Neuronal stem cell (in vitro differentiated cells): Measurements from ENCODE around the gene PAEP.
"Not testable (repeated sequence)": the region's sequence is repeated elsewhere in the genome, so short reads cannot be mapped to it uniquely, and the experiment has no call there.

Experiments used
- DNase-seq: peaks from one replicate; pipeline ENCODE4 v3.0.0-alpha.2; 2013; ENCODE audit warnings: low spot score
- H2AFZ ChIP-seq: one replicate; pipeline ENCODE4 v1.6.1; 2013; ENCODE audit warnings: mild to moderate bottlenecking, low read length, inconsistent platforms
- H2AK5ac ChIP-seq: 2 replicates; pipeline ENCODE4 v1.6.1; 2013; ENCODE audit warnings: low read depth, mild to moderate bottlenecking, inconsistent platforms, low read length, moderate library complexity, mixed read lengths
- H2BK120ac ChIP-seq: 2 replicates; pipeline ENCODE4 v1.6.1; 2013; ENCODE audit warnings: low read depth, mild to moderate bottlenecking, inconsistent platforms, low read length, moderate library complexity, mixed read lengths
- H2BK12ac ChIP-seq: one replicate; pipeline ENCODE4 v1.6.1; 2013; ENCODE audit warnings: low read length, inconsistent platforms
- H2BK15ac ChIP-seq: 2 replicates; pipeline ENCODE4 v1.6.1; 2013; ENCODE audit warnings: mild to moderate bottlenecking, low read length, inconsistent platforms, mixed read lengths
- H2BK5ac ChIP-seq: one replicate; pipeline ENCODE4 v1.6.1; 2013; ENCODE audit warnings: inconsistent platforms, mild to moderate bottlenecking, low read length, moderate library complexity
- H3K14ac ChIP-seq: one replicate; pipeline ENCODE4 v1.6.1; 2013; ENCODE audit warnings: low read length, inconsistent platforms
- H3K18ac ChIP-seq: 2 replicates; pipeline ENCODE4 v1.6.1; 2013; ENCODE audit warnings: low read length, inconsistent platforms
- H3K23ac ChIP-seq: 2 replicates; pipeline ENCODE4 v1.6.1; 2013; ENCODE audit warnings: low read depth, mild to moderate bottlenecking, mixed read lengths, low read length, inconsistent platforms; ENCODE audit not compliant: poor library complexity
- H3K27ac ChIP-seq: replicated peaks from 3 replicates; pipeline ENCODE4 v1.5.1; 2013; ENCODE audit warnings: low read length, inconsistent platforms
- H3K27me3 ChIP-seq, 3 experiments: 2 replicates each; pipeline ENCODE4 v1.6.1; 2013; ENCODE audit warnings: low read length in 3 of 3, mild to moderate bottlenecking in 2 of 3, inconsistent platforms in 1 of 3, low read depth in 1 of 3, mixed read lengths in 1 of 3, moderate library complexity in 1 of 3; ENCODE audit not compliant: control insufficient read depth in 3 of 3, insufficient read depth in 3 of 3
- H3K36me3 ChIP-seq, 2 donors: replicated peaks in 1 of 2; 2 replicates each; pipeline ENCODE4 v1.6.1; 2013; ENCODE audit warnings: low read length in 2 of 2; ENCODE audit not compliant: control insufficient read depth in 2 of 2, insufficient read depth in 2 of 2
- H3K4ac ChIP-seq: 2 replicates; pipeline ENCODE4 v1.6.1; 2013; ENCODE audit warnings: inconsistent platforms, mild to moderate bottlenecking, low read length, moderate library complexity
- H3K4me1 ChIP-seq, 2 donors: 1 replicate in 1 of 2; 2 replicates in 1 of 2; pipeline ENCODE4 v1.6.1; 2013; ENCODE audit warnings: low read length in 2 of 2, low read depth in 1 of 2; ENCODE audit not compliant: control insufficient read depth in 2 of 2, insufficient read depth in 1 of 2
- H3K4me2 ChIP-seq: one replicate; pipeline ENCODE4 v1.6.1; 2013; ENCODE audit warnings: mild to moderate bottlenecking, low read length, inconsistent platforms; ENCODE audit not compliant: insufficient read depth, poor library complexity, severe bottlenecking
- H3K4me3 ChIP-seq, 2 donors: 2 replicates each; pipeline ENCODE4 v1.5.1; 2013; ENCODE audit warnings: low read length in 2 of 2, mild to moderate bottlenecking in 2 of 2, inconsistent platforms in 1 of 2, moderate library complexity in 1 of 2
- H3K79me1 ChIP-seq: one replicate; pipeline ENCODE4 v1.6.1; 2013; ENCODE audit warnings: low read depth, mild to moderate bottlenecking, inconsistent platforms, low read length, moderate library complexity
- H3K9ac ChIP-seq: one replicate; pipeline ENCODE4 v1.6.1; 2013; ENCODE audit warnings: mild to moderate bottlenecking, low read depth, low read length, inconsistent platforms; ENCODE audit not compliant: poor library complexity
- H3K9me3 ChIP-seq, 2 donors: replicated peaks in 1 of 2; 2 replicates each; pipeline versions ENCODE3 to v1.6.1; 2013; ENCODE audit warnings: low read length in 2 of 2, mild to moderate bottlenecking in 2 of 2, inconsistent platforms in 1 of 2, low read depth in 1 of 2, mixed read lengths in 1 of 2, moderate library complexity in 1 of 2; ENCODE audit not compliant: control insufficient read depth in 2 of 2, insufficient read depth in 1 of 2
- H4K8ac ChIP-seq: one replicate; pipeline ENCODE4 v1.6.1; 2013; ENCODE audit warnings: low read depth, mild to moderate bottlenecking, inconsistent platforms, low read length, moderate library complexity
- H4K91ac ChIP-seq: one replicate; pipeline ENCODE4 v1.6.1; 2013; ENCODE audit warnings: low read length, low read depth, mild to moderate bottlenecking, inconsistent platforms; ENCODE audit not compliant: poor library complexity
- WGBS, 2 donors: extraction: QIAGEN DNeasy Blood & Tissue Kit; methylation state at CpG; one replicate each; pipeline ENCODE4 v1.1.7; 2013; ENCODE audit warnings: missing lambda C conversion rate in 2 of 2, mixed read lengths in 1 of 2; ENCODE audit not compliant: insufficient read length in 2 of 2, insufficient replicate concordance in 1 of 2; ENCODE audit errors: extremely low coverage in 2 of 2; 5-methylcytosine and 5-hydroxymethylcytosine counted together

The PAEP gene

GRCh38 chr9:135513906-135514305 lies 47.6 kb upstream of the PAEP start:
- not testable (repeated sequence) for H3K79me1 ChIP-seq, H2BK15ac ChIP-seq, H4K8ac ChIP-seq, H4K91ac ChIP-seq, H3K9me3 ChIP-seq, H3K36me3 ChIP-seq, H3K4me1 ChIP-seq, H2AFZ ChIP-seq, DNase-seq, H2BK12ac ChIP-seq, H3K4me2 ChIP-seq, H3K27ac ChIP-seq, H3K4me3 ChIP-seq, H2AK5ac ChIP-seq, H3K27me3 ChIP-seq, H3K14ac ChIP-seq, H3K4ac ChIP-seq, H2BK5ac ChIP-seq
- Histone ChIP-seq H3K18ac (peak overlapping the region; percentile 35), H3K9ac (peak overlapping the region; percentile 44), H3K23ac (peak overlapping the region; percentile 78), H2BK120ac (peak overlapping the region; percentile 54)
- WGBS, 2 donors: no CpG with 5 or more reads among the region's 9 CpGs

GRCh38 chr9:135514342-135515082 lies 47.0 kb upstream of the PAEP start:
- Histone ChIP-seq H3K14ac (no peak overlapping the region), H2AK5ac (no peak overlapping the region), H3K4me1 (peaks cover 0 to 3% of the 10 kb centered on the region in 2 donors), H3K18ac (peak overlapping the region; percentile 52), H3K79me1 (no peaks in the 10 kb centered on the region), H2BK12ac (peak overlapping the region; percentile 100), H3K9ac (no peak overlapping the region), H2BK5ac (no peak overlapping the region), H3K27me3 (no peaks in the 10 kb centered on the region), H3K4ac (no peak overlapping the region), H3K4me2 (no peak overlapping the region), H2BK15ac (peak overlapping the region; percentile 10), H3K4me3 (no peak overlapping the region), H3K23ac (no peak overlapping the region), H3K9me3 (no peaks in the 10 kb centered on the region), H3K36me3 (no peaks in the 10 kb centered on the region), H4K91ac (no peak overlapping the region), H4K8ac (no peak overlapping the region), H2BK120ac (no peak overlapping the region), H2AFZ (no peak overlapping the region), H3K27ac (no peak overlapping the region)
- DNase-seq: no peak
- WGBS, 2 donors: no CpG with 5 or more reads among the region's 17 CpGs

DNA sequence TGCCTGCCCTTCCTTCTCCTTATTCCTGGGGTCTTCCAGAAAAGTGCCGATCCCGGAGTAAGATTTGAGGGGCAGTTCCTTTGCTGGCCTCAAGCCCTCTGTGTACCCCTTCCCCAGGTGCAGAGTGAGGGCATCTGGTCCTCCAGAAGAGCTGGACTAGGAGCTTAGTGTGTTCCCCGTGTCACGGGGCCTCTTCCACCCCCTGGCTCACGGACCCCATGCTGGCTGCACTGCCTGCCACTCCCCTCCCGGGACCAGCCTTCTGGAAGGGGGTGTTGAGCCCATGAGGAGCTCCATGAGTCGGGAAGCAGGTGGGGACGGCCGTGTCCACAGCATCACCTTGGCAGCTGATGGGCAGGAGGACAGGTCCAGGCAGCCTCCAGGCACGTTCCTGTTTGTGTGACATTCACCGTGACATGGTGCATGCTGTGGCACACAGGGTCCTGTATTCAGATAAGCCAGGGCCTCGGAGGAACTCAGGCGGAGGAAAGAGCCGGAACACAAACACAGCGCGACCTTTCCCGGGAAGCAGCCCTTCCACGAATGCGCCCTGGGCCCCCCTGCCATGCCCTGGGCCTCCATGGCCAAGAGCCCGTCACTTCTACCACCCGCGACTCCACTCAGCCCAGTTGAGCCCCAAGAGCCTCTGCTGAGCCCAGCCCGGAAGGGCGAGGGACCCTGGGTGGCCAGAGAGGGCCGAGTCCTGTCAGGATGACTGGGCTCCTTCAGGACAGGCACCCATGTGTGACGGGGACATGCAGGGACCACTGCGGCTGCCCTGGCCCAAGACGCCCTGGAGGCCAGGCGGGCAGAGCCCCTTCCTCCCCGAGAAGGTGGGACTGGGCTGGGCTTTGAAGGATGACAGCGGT lies 46.2 kb upstream of the PAEP start:
- H3K79me1 ChIP-seq: no peaks in the 10 kb centered on the region
- no peak overlapping the region for H3K27ac ChIP-seq
- H3K4me2 ChIP-seq: no peak overlapping the region
- no peak overlapping the region for H4K91ac ChIP-seq
- peak overlapping the region; percentile 52 for H2AK5ac ChIP-seq
- no peak overlapping the region for H3K14ac ChIP-seq
- DNase-seq: no peak
- peaks cover 0 to 3% of the 10 kb centered on the region in 2 donors for H3K4me1 ChIP-seq
- H3K18ac ChIP-seq: no peak overlapping the region
- H2BK120ac ChIP-seq: no peak overlapping the region
- no peak overlapping the region for H2BK12ac ChIP-seq
- no peak overlapping the region for H3K4ac ChIP-seq
- no peak overlapping the region for H2BK15ac ChIP-seq
- H3K36me3 ChIP-seq: no peaks in the 10 kb centered on the region
- no peak overlapping the region for H3K23ac ChIP-seq
- no peak overlapping the region for H3K9ac ChIP-seq
- WGBS, 2 donors: no CpG with 5 or more reads among the region's 31 CpGs
- H4K8ac ChIP-seq: no peak overlapping the region
- H2BK5ac ChIP-seq: no peak overlapping the region
- peak overlapping the region; percentile 82 for H2AFZ ChIP-seq
- no peak overlapping the region for H3K4me3 ChIP-seq
- H3K27me3 ChIP-seq: no peaks in the 10 kb centered on the region
- H3K9me3 ChIP-seq: no peaks in the 10 kb centered on the region
